SHP77 (cell line): ENCODE data around the gene LCLAT1.

Experiments
- DNase-seq, 2 experiments: peaks; one replicate each; lab custom pipeline; 2025; lab: John Stamatoyannopoulos, UW

LCLAT1 gene

DNA sequence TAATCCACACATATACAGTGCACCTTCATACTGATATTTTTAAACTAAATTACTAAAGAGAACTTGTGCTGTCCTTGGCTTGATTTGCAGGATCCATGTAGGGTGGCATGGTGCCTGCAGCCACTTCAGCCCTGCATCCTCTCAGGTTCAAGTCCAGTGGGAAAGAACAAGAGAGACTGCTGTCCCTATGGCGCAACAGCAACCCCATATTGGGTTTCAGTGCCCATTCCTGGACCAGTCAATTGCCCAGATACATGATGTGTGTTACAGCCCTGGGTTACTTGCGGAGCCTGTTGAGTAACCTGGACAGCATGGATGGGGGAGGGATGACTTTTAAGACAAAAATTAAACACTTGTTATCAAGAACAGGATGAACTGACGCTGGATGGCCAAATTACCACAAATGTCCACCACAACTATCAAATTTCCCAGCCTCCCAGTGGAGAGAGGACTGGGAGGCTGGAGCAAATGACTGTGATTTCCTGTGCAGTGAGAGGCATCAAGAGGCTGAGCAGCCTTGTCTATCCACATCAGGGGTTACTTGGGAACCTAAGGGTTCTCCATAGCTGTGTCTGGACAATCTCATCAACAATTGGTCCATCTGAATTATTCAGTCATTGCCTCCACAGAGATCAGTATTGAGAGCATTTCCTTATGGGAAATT is 198.2 kb downstream of the LCLAT1 start:
- no peak for DNase-seq

DNA sequence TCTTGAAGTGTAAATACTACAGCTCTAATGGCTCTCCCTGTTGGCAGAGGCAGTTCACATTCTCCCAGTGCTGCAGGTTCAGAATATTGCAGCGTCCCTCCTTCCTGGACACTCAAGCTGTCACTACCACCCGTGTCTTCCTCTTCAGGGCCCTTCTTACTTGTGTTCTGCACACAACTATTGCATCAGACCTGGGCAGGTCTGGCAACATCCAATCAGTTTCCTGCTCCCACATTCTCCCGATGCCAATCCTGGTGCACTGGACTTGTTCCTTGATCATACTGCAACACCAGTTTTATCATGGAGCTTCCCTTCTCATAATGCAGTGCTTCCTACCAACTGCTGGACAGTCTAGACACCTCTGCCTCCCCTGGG is 198.7 kb downstream of the LCLAT1 start:
- no peak for DNase-seq

DNA sequence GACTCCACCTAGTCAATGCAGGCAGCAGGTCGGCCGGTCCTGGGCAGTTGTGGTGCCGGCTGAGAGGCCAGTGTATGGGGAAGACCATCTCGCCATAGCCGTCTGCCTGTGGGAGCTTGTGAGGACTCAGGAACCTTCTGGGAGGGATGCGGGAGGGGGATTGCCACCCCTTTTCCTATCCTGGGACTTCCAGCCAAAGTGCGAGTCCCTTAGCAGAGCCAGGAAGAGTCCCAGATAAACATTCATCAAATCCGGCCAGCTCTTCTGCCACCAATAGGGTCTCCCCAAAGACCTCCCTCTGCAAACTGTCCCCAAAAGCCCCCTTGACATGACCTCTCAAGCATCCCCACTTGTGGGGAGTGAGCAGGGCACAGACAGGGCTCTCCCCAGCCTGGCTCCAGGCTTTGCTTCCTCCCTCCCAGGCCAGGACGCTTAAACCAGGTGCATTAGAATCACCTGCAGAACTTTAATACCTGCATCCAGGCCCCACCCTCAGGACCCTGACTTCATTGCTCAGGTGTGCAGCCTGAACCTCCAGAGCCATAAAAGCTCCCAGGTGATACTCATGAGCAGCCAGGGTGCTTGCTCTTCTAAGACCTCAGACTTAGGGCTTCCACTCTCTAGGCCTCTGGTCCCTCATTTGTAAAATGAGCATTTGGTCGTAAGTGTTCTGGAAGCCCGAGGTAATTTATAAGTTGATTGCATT is 200.9 kb downstream of the LCLAT1 start:
- DNase-seq = no peak

DNA sequence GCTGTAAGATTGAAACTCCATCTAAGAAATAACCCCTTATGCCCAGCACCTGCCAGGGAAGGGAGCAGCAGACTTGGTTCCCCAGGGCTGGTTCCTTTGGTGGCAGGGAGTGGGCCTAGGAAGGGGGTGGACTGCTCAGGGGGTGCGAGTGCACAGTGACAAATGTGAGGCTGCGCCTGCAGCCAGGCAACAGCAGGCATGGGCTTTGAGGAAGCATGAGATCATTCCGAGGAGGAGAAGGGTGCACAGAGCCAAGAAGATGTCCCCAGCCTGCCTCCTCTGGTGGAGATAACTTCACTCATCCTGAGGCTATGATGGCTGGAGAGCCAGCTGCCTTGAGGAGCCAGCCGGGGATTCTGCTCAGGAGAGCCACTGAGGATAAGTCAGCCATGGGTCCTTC is 202.2 kb downstream of the LCLAT1 start:
- no peak for DNase-seq

DNA sequence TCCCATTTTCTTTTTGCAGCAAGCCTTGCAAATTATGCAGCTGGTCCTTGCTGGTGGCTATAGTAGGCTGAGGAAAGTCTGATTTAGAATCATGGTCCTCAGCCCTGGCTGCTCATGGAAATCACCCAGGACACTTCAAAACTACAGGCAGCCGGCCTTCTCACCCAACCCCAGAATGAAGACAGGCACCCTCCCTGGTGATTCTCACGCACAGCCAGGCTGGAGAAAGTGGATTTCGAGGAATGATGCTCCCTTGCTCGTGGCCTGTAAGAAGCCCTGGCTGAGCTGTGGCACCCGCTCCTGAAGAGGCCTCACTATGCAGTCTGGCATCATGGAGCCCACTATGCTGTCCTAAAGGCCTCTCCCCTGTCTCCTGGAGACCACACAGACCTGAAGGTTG is 202.8 kb downstream of the LCLAT1 start:
- DNase-seq = no peak

DNA sequence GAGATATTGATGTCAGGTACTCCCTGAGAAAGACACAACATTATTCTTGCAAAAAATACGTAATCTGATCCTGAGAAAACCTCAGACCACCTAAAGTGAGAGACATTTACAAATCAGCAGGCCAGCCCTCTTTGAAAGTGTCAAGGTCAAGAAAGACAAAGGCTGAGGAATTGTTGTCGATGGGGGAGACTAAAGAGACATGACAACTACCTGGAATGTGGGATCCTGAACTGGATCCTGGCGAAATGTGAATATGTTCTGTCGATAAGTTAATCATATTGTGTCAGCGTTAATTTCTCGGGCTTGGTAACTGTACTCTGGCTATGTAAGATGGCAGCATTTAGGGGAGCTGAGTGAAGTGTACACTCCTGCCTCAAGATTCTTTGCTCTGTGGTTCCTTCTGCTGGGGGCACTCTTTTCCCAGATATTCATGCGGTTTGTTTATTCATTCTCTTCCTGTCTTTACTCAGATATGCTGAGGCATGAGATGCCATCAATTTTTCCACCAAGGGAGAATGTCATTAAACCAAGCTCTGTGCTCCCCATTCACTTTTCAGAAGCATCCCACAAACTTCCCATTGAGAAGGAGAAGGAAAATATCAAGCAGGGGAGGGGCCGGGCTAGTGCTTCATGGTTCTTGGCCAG is 205.3 kb downstream of the LCLAT1 start:
- no peak for DNase-seq

DNA sequence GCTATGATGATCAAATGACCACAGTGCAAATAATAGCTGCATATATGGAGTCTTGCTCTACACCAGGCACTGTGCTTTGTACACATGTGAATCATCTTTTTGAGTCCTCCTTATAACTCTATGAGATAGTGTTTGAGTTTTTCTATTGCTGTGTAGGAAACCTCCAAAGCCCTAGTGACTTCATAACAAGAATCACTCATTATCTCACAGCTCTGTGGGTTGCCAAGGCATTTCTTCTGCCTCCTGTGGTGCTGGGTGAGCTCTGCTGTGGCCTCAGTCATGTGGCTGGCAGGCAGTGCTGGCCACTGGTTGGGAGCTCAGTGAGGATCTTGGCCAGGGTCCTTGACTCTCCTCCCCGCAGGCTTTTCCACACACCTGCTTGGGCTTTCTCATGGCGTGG is 206.8 kb downstream of the LCLAT1 start:
- no peak for DNase-seq

DNA sequence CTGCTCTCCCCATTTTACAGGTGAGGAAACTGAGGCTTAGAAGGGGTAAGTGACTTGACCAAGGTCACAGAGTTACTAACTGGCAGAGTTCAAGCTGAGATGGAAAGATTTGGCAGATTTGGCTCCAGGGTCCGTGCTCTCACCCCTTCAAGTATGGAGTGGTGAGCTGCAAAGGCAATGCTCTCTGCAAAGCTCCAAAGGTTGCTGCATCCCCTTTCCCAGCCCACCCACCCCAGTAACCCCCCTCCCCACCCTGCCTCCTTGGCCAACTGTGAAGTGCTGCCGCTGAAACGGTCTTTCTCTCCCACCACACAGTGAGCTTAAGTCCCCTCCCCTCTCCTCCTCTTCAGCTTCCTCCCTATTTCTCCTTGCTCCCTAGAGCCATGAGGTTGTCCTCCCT is 207.4 kb downstream of the LCLAT1 start:
- no peak for DNase-seq

DNA sequence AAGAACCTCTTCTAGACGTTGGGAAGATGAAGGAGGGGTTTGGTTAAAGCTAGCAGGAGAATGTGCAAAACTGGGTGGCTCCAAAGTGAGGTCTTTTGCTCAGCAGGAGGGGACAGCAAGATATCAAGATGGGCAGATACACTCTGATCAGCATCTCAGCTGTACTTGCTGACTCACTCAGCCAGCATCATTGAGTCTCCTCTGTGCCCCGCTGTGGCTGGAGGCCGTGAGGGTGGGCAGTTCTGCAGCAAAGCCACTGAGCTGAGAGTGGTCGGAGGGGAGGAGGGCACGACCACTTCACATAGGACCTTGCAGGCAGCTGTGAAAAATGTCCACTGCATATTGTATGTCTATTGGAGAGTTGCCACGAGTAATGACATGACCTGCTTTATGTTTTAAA is 208.2 kb downstream of the LCLAT1 start:
- DNase-seq = no peak

DNA sequence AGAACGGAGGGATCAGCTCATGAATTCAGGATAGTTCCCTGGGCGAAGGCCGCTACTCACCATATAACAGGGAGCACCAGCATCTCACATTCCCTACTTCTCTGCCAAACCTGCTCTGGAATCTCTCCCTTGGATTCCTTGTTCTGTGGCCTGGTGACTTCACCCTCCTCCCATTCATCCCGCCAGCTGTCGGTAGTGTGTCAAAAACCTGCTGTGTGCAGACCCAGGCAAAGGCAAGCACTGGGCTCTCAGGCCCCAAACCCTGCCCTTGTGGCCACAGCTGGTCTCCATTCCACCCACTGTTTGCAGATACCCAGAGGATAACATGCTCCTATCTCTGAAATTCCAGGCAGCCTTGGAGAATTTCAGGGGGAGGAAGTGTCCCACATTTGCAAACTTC is 208.6 kb downstream of the LCLAT1 start:
- DNase-seq = peak in 1 of 2 experiments; percentile 28

DNA sequence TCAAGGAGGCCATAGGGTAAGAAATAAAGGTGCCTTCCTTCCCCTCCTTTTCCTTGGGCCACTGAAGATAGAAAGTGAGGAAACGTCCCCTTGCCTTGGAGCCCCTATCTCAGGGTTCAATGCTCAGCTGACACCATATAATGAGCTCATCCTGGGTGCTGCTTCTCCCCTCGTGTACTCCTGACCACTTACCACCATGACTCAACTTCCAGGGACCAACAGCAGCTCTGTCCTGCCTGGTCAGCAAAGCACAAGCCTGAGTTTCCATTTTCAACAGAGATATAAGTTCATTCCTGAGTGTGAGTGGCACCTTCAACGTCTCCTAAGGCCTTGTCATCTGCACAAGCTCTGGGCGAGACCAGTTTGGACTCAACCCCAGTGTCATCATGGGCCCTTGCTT is 209.0 kb downstream of the LCLAT1 start:
- no peak for DNase-seq

DNA sequence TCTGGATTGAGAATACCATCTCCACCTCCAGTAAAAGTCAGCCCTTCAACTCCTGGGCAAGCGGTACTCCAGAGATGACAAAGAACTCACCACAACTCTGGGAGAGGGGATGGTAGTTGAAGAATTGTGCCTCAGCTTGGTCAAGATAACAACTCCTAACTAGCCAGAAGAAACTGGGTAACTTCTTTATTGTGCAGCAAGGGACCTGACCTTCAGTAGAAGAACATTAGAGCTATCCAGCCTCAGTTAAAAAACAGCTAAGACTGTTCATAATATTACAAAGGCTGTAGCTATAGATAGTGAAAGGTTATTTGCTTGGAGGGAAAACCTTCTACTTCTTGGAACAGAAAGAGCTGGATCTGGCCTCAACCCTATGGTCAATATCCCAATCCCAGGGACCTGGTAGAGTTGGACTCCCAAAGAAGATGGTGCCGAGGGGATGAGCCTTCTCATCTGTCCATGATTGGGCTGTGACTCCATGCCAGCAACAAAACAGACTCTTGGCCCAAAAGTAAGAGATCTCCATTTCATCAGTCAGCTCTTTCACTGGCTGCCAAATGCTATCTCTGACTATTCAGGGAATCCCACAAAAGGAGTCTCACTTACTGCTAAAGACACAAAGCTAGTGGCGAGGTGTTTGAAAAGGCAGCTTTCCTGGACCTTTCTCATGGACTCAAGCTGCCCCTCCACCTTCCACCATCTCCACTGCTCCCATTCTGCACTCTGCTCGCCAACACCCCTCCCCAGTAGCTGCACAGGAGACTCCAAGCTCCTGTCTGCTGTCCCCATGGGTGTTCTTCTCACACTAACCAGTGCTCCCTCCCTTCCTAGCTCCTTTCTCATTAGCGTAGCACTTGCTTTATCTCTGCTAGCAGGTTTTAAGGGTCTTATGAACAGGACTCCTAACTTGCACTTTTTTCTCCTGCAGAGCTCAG is 214.4 kb downstream of the LCLAT1 start:
- DNase-seq = no peak

DNA sequence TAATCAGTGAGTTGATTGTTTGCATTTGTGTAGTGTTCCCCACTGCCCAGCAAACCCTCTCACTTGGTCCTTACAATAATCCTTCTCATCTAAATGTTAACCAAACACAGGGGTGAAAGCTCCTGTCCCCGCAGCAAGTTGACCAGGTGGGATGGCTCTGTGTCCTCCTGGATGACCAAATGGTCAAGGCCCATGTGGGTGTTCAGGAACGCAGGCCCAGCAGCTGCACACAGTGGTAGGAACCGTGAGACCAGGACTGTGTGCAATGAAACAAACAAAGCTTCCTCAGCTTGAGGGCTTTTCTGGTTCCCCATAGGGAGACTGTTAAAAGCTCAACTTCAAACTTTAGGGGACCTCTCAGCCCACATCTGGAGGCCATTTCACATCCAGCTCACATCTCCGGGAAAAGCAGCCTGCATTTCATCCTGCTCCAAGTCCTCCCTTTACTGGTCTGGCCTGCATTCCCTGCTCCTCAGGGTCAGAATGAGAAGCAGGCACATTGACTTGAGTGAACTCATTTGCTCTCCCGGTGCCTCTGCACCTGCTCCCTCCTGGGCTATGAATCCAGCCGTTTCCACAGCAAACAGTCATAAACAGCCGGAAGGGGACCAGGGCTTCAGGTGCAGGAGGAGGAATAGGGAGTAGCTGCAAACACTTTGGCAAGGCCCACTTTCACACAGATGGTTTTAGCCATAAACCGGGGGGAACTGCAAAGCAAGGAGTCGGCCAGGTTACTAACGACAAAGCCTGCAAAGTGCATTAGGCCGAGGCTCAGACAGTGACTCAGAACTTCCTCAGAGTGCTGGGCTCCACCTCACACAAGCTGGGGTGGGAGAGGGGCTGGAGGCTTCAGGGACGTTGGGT is 215.5 kb downstream of the LCLAT1 start:
- DNase-seq = peak; percentile 83 to 87

DNA sequence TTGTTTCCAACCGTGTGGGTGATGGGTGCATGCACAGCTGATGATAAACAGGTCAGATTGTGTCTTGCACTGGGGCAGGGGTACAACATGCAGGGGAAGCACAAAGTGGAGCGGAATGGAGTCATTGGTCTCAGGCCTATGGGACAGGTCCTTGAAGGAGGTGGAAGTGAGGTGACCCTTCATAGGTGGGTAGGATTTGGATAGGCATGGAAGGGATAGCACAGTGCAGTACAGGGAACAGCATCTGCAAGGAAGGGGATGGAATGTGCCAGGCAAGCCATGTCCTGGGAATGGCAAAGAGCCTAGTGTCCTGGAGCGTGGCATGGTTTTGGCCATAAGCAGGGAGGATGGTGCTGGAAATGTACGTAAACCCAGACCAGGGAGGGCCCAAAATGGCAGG is 216.3 kb downstream of the LCLAT1 start:
- no peak for DNase-seq

DNA sequence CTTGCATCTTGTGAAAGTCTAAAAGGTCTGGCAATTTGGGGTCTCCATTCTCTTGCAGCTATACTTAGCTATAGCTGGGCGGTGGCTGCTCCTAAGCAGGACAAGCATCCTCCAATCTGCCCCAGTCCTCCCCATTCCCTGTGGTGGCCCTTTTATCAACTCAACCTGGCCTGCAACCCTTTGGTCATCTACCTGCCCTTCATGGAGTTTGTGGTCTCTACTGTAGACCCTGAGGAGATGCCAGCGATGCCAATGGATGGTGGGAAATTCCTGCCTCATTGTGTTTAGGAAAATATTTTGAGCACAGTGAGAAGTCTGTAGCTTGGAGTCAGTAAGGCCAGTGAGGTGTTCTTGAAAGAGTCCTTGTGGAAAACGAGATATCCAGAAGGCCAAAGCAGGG is 216.8 kb downstream of the LCLAT1 start:
- no peak for DNase-seq

DNA sequence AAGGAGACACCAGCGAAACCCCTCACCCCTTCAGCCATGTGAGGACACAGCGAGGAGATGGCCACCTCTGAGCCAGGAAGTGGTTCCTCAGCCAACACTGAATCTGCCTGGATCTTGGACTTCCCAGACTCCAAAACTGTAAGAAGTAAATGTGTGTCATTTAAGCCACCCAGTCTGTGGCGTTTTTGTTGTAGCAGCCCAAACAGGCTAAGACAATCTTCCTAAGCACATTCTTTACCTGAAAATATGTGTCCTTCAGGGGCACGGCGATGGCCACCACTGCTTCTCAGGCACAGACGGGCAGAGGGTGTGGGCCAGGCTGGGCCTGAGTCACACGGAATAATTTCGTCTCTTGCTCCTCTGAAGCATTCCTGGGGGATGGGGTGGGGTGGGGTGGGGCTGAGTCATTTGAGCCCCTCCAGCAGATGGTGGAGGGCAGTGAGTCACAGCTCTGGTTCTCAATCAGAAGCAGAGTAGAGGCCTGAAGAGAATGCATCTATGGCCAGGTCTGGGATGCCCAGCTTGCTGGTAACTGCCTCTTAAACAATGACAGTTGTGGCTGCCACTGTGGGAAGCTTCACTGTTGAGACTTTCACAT is 217.8 kb downstream of the LCLAT1 start:
- DNase-seq = no peak

DNA sequence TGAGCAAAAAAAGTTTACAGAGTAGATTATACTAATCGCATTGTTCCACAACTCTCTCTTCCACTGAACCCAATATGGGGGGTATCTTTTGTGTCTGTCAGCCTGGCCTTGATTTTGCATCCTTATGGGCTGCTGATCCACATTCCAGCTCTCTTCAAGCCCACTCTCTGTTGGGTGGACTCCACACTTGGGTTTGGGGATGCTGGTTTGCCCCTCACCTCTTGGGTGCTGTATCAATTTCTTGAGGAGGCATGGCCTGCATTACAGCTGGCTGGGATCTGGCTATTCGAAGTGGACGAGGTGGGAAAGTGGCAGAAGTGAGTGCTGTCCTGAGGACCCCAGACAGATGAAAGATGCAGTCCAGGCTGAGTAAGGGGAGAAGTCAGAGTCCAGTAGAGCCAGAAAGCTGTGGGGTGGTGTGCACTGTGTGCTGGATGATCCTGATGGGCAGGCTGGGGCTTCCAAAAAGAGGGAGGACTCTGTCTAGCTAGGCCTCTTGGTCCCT is 218.8 kb downstream of the LCLAT1 start:
- no peak for DNase-seq

DNA sequence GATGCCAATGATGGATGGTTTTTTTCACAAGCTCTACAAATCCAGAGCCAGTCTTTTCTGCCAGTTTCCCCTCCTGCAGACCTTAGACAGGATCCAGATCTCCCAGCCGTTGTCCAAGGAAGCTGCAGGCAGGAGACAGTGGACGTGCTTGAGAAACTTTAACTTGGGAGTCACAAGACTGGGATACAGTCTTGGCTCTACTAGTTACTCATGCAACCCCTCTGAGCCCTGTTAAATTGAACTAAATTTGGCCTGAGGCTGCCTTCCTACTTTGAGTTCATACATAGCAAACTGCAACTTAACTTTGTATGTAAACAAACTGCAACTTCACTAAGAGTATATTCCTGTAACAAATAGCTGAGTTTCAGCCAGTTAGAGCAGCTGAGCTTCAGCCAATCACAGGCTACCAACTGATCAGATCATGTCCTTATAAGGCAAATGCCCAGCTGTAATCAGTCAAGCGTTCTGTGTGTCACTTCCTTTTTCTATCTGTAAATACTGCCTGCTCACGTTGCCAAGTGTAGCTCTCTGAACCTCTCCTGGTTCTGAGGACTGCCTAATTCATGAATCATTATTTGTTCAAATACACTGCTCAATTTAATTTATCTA is 219.3 kb downstream of the LCLAT1 start:
- peak in 1 of 2 experiments; percentile 54 for DNase-seq

DNA sequence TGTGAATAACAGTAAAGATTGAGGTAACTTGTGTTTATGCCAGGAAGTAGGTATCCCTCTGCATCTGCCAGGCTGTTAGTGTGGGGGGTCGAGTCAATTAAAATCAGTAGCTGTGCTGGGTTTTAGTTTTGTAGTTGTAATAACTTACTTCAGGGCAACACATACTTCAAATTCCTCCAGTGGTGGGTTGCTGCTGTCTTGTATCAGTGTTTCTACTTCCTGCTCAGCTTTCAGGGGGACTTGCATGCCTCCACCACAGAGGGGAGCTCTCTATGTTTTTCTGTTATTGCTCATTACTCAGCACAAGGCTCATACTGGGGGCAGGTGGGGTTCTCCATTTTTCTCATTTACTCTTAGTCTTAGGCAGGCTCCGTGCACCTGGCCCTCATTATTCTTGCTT is 223.4 kb downstream of the LCLAT1 start:
- no peak for DNase-seq

DNA sequence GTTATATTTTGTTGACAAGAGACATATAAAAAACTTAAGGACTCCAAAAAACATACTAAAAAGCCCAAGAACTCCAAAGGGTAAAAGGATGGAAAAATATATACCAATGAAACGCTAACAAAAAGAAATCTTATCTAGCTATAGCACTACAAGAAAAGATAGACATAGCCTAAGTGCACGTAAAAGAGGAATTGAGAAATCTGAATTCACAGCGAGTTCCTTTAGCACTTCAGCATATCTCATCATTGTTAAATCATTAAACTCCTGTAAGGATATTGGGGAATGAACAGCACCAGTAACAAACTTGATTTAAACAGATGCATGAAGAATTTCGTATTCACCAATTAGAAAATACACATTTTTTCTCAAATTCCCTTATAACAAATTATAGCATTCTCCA is 226.1 kb downstream of the LCLAT1 start:
- no peak for DNase-seq
